ENCODE data around the gene OSBPL8. TPM values are rescaled to one million over a fixed set of nuclear protein-coding genes. Genes with fewer than 3 reads are reported as not detected.
A peak's percentile ranks its signal among the peaks of the same experiment; 100 is the strongest.
"Not testable (repeated sequence)": the region's sequence is repeated elsewhere in the genome, so short reads cannot be mapped to it uniquely, and the experiment has no call there.

OSBPL8 gene
- total RNA-seq, 1 experiment from 2014 or later = 28.0 TPM

- no peak for DNase-seq (ENCODE audit: low read depth)
Measured at GRCh38 chr12:76529226-76529918, 30.2 kb downstream of the OSBPL8 start.

GRCh38 chr12:76523408-76523807 is 36.2 kb downstream of the OSBPL8 start:
- DNase-seq (ENCODE audit: low read depth) = no peak

GRCh38 chr12:76520348-76520747 is 39.2 kb downstream of the OSBPL8 start:
- no peak for DNase-seq (ENCODE audit: low read depth)

- peak; percentile 92 for DNase-seq (ENCODE audit: low read depth)
Measured at GRCh38 chr12:76519538-76519937, 40.0 kb downstream of the OSBPL8 start.

- DNase-seq (ENCODE audit: low read depth) = no peak
Measured at GRCh38 chr12:76518699-76519098, 40.9 kb downstream of the OSBPL8 start.

GRCh38 chr12:76515271-76515670 is 44.3 kb downstream of the OSBPL8 start:
- DNase-seq (ENCODE audit: low read depth) = no peak

- not testable (repeated sequence) for DNase-seq (ENCODE audit: low read depth)
Measured at GRCh38 chr12:76511116-76511716, 48.4 kb downstream of the OSBPL8 start.

GRCh38 chr12:76508128-76508980 is 51.2 kb downstream of the OSBPL8 start:
- DNase-seq (ENCODE audit: low read depth) = no peak

- DNase-seq (ENCODE audit: low read depth) = no peak
Measured at GRCh38 chr12:76506149-76506548, 53.4 kb downstream of the OSBPL8 start.

- DNase-seq (ENCODE audit: low read depth) = no peak
Measured at GRCh38 chr12:76505050-76505449, 54.5 kb downstream of the OSBPL8 start.

- DNase-seq (ENCODE audit: low read depth) = no peak
Measured at GRCh38 chr12:76504606-76505005, 55.0 kb downstream of the OSBPL8 start.

- no peak for DNase-seq (ENCODE audit: low read depth)
Measured at GRCh38 chr12:76503957-76504356, 55.6 kb downstream of the OSBPL8 start.

GRCh38 chr12:76501390-76501789 is 58.2 kb downstream of the OSBPL8 start:
- no peak for DNase-seq (ENCODE audit: low read depth)

- DNase-seq (ENCODE audit: low read depth) = not testable (repeated sequence)
Measured at GRCh38 chr12:76499136-76499535, 60.4 kb downstream of the OSBPL8 start.

- no peak for DNase-seq (ENCODE audit: low read depth)
Measured at GRCh38 chr12:76495556-76495955, 64.0 kb downstream of the OSBPL8 start.

GRCh38 chr12:76491292-76491691 is 68.3 kb downstream of the OSBPL8 start:
- DNase-seq (ENCODE audit: low read depth) = no peak

GRCh38 chr12:76490763-76491162 is 68.8 kb downstream of the OSBPL8 start:
- no peak for DNase-seq (ENCODE audit: low read depth)

GRCh38 chr12:76489737-76490136 is 69.8 kb downstream of the OSBPL8 start:
- peak; percentile 12 for DNase-seq (ENCODE audit: low read depth)

- no peak for DNase-seq (ENCODE audit: low read depth)
Measured at GRCh38 chr12:76486011-76486410, 73.6 kb downstream of the OSBPL8 start.

- no peak for DNase-seq (ENCODE audit: low read depth)
Measured at GRCh38 chr12:76480796-76481195, 78.8 kb downstream of the OSBPL8 start.

- no peak for DNase-seq (ENCODE audit: low read depth)
Measured at GRCh38 chr12:76478045-76478444, 81.5 kb downstream of the OSBPL8 start.

GRCh38 chr12:76472862-76473261 is 86.7 kb downstream of the OSBPL8 start:
- not testable (repeated sequence) for DNase-seq (ENCODE audit: low read depth)
